Measurements from ENCODE around the gene OSBP. TPM values are rescaled to one million over a fixed set of nuclear protein-coding genes. Genes with fewer than 3 reads are reported as not detected.
A peak's percentile ranks its signal among the peaks of the same experiment; 100 is the strongest.
"Not testable (repeated sequence)": the region's sequence is repeated elsewhere in the genome, so short reads cannot be mapped to it uniquely, and the experiment has no call there.

OSBP gene
- total RNA-seq, 1 donor from 2014 or later: 38.5 TPM

DNA sequence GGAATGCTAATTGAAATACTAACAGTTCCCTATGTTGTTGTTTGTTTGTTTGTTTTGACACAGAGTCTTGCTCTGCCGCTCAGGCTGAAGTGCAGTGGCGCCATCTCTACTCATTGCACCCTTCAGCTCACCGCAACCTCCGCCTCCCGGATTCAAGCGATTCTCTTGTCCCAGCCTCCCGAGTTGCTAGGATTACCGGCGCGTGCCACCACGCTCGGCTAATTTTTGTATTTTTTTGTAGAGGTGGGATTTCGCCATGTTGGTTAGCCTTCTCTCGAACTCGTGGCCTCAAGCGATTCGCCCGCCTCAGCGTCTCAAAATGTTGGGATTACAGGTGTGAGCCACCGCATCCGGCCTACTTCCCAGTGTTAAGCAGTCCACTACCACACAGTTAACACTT lies 62.3 kb downstream of the OSBP start:
- DNase-seq (ENCODE audit: low spot score): no peak

DNA sequence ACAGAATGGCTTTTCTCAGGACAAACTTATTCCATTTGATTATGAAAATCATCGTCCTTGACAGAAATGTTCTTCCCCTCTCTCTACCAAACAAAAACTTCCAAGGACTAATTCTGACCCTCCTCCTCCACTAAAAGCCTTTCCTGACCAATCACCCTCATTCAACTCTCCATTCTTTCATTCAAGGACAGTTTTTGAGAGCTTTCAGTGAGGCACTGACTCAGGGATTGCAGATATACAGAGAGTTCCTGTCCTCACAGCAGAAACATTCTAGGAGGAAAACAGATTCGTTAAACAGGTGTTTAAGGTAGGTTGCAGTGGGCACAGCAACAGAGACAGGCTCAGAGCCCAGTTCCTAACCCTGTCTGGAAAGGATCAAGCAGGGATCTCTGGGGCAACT lies 62.7 kb downstream of the OSBP start:
- DNase-seq (ENCODE audit: low spot score): no peak

DNA sequence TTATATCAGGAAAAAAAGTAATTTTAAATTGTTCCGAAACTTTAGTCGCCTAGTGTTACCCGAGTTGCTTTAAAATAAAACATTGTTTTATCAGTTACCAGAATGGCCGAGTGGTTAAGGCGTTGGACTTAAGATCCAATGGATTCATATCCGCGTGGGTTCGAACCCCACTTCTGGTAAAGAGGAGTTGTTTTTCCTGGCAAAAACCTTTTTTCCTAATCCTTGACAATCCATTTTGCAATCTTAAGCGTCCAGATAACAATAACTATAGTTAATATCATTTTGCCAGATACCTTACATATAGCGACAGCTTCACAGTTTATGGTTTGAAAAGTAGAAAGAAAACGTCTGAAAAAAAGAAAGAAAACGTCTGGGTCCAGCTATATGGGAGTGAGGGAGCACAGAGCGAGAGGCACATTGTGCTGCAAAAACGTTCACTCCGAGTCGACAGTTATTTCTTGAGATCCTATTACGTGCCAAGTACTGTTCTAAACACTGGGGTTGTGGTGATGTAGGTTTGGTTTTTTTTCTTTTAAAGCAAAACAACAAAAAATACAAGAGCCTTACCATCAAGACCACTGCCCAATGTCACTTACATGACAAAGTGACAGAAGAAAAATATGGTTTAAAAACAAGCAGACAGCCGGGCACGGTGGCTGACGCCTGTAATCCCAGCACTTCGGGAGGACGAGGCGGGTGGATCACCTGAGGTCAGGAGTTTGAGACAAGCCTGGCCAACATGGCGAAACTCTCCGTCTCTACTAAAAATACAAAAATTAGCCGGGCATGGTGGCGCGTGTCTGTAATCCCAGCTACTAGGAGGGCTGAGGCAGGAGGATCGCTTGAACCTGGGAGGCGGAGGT lies 63.7 kb downstream of the OSBP start:
- peak; percentile 80 for DNase-seq (ENCODE audit: low spot score)

DNA sequence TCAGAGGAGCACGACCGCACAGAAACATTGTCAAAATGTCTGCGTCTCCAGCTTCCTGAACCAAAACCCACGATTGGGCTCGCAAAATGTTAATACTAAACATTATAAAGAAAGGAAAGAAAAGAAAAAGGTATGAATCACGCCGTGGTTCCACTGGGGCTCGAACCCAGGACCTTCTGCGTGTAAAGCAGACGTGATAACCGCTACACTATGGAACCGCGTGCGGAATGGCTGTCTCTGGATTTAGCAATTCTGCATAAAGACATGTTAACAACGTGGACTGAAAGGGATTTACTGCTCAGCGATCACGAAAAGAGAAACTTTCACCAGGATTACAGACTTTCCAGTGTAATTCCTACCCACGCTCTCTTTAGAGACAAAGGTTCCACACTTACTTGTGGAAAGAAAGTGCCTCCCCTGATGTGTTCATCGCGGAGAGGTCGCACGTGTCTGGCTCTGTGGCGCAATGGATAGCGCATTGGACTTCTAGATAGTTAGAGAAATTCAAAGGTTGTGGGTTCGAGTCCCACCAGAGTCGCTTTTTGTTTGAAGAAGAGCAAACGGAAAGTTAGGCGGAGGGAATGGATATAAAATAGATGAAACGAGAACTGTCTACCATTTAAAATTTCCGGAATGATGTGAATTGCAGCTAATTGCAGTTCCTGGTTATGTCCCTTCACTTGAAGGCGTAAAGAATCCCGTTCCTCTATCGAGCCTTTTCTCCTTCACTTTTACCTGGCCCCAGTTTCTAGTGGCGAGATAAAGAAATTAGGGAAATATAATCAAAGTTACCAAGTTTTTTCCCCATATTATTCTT lies 64.5 kb downstream of the OSBP start:
- peak; percentile 93 for DNase-seq (ENCODE audit: low spot score)

DNA sequence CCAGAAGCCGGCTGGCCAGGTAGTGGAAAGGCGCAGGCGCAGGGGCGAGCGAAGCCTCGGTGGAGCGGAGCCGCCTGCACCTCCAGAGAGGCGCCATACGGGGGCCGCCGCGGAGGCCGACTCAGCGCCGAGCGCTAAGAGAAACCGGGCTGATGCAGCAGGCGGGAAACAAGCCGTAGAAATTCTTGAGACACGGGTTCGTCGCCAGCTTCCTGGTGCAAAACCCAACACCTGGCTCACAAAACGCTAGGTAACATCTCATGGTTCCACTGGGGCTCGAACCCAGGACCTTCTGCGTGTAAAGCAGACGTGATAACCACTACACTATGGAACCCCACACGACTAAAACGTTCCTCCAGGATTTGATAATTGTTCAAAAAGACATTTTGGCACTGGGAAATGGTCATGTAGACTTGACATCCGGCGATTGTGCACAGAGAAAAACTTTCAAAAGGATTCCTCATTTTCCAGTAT lies 65.2 kb downstream of the OSBP start:
- DNase-seq (ENCODE audit: low spot score): peak; percentile 93

DNA sequence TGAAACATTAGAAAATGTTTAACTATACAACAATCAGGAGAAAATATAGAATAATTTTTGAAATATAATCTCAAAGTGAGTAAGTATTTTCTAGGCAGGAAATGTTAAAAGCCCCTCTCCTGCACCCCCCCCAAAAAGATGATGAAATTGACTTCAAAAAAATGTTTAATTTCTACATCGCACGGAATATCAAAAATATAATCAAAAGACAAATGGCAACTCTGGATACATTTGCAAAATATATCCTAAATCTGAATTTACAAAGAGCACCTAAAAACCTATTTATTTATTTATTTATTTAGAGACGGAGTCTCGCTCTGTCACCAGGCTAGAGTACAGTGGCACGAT lies 67.3 kb downstream of the OSBP start:
- DNase-seq (ENCODE audit: low spot score): no peak

DNA sequence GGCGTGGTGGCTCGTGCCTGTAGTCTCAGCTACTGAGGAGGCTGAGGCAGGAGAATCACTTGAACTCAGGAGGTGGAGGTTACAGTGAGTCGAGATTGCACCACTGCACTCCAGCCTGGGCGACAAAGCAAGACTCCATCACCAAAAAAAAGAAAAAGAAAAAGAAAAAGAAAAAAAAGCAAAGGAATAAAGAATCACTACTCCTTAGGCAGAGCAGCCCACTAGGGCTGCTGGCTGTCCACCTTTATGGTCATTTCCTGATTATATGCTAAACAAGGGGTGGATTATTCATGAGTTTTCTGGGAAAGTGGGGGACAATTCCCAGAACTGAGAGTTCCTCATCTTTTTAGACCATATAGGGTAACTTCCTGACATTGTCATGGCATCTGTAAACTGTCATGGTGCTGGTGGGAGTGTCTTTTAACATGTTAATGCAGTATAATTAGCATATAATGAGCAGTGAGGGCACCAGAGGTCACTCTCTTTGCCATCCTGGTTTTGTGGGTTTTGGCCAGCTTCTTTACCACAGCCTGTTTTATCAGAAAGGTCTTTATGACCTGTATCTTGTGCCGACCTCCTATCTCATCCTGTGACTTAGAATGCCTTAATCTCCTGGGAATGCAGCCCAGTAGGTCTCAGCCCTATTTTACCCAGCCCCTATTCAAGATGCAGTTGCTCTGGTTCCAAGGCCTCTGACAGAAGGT lies 67.8 kb downstream of the OSBP start:
- peak; percentile 76 for DNase-seq (ENCODE audit: low spot score)

DNA sequence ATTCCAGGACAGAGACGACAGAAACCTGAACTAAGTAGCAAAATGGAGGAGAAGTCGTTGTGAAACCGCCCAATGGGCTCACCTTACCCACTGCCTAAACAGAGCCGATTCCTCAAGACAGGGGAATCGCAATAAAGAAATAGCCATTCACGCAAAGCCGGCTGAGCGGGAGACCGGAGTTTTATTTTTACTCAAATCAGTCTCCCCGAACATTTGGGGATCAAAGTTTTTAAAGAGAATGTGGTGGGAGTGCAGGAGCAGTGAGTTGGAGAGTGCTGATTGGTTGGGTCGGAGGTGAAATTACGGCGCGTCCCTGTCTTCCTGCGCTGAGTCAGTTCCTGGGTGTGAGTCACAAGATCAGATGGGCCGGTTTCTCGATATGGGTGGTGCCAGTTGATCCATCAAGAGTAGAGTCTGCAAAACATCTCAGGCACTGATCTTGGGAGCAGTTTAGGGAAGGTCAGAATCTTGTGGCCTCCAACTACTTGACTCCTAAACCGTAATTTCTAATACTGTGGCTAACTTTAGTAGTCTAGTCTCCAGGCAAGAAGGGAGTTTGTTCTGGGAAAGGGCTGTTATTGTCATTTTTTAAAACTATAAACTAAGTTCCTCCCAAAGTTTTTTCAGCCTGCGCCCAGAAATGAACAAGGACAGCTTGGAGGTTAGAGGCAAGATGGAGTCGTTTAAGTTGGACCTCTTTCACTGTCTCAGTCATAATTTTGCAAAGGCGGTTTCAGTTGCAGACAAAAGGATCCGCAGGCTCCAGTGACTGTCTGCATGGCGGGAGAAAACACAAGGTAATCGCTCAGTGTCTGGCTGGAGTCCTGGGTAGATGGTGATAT lies 70.2 kb downstream of the OSBP start:
- no peak for DNase-seq (ENCODE audit: low spot score)

DNA sequence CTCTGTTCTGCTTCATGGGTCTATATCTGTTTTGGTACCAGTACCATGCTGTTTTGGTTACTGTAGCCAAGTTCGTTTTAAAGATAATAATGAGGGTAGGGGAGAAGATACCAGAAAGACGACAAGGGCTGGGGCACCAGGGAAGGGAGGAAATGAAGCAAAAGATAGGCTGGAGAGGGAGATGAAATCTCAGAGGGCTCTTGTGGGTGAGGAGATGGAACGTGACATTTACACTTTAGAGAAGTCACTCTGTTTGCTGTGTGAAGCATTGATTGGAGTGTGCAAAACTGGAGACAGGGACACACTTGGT lies 70.8 kb downstream of the OSBP start:
- no peak for DNase-seq (ENCODE audit: low spot score)

DNA sequence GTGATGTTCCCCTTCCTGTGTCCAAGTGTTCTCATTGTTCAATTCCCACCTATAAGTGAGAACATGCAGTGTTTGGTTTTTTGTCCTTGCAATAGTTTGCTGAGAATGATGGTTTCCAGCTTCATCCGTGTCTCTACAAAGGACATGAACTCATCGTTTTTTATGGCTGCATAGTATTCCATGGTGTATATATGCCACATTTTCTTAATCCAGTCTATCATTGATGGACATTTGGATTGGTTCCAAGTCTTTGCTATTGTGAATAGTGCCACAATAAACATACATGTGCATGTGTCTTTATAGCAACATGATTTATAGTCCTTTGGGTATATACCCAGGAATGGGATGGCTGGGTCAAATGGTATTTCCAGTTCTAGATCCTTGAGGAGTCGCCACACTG lies 71.9 kb downstream of the OSBP start:
- DNase-seq (ENCODE audit: low spot score): not testable (repeated sequence)

DNA sequence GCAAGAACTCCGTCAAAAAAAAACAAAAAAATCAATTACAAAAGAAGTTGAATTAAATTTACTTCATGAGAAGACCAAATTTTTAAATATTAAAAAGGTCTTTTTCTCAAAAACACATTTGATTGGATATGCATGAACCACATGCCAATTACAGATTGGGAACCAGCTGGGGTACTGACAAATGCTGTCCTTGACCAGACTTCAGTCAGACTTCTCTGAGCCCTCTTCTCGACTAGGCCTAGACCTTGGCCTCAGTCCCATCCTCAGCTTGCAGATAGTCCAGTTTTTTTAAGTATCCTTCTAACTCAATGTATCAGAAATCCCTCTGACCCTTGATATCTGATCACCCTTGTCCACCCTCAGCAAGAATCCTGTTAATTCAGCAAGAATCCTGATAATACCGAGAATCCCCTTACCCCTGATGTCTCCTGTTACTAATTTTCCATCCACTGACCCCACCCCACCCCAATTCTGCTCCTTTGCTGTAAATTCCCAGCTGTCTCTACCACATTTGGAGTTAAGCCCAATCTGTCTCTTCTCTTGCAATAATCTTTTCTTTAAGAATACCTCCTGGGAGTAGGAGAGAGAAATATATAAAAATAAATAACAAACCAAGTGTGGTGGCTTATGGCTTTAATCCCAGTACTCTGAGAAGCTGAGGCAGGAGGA lies 73.3 kb downstream of the OSBP start:
- no peak for DNase-seq (ENCODE audit: low spot score)

DNA sequence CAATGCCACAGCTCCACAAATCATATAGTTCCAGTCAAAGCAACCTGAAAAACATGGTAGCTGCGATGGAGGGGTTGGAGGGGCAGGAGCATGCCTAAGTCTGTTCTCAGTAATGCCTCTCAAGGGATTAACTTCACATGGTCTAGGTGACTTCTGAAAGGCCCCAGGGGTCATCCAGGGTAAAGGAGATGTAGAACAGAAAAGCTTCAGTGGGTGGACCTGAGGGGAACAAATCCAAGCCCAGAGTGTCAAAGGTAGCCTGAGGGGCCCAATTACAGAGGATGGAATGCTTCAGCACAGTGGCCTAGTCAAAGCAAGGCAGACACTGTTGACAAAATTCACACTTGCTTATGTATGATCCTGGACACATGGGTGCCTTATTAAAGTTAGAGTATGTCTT lies 80.9 kb downstream of the OSBP start:
- DNase-seq (ENCODE audit: low spot score): no peak

DNA sequence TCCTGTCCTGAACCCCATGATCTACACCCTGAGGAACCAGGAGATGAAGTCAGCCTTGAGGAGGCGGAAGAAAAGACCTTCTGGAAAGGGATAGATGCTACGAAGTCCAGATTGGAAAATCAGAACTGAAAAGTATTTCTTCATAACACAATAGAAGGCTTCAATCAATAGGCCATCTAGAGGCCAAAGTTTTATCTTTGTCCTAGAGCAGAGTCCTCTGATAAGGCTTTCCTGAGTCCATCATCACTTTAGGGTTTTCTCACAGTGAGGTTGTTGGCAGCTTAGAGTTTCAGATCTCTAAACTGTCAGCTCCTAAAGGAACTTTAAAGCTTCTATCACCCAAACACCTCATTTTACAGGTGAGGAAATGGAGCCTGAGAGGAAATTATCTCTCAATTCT lies 83.0 kb downstream of the OSBP start:
- no peak for DNase-seq (ENCODE audit: low spot score)

DNA sequence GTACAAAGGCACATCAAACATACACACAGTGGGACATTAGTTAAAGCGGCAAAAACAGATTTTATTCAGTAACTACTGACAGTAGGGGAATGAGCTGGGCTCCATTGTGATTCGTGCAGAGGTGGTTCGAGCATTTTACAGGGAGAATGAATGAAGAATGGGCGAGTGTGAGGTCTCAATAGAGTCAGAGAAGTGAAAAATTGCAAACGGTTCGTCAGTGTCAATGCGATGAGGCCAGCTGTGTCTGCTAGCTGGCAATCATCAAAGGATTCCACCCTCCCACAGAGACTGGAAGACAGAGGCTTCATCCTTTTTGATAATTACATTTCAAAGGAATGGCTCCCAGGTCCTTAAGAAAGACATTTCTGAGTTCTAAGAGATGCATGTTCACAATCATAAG lies 86.9 kb downstream of the OSBP start:
- DNase-seq (ENCODE audit: low spot score): no peak

Other genes starting within 250 kb of the OSBP start
- gene OR5A2, start 189.4 kb downstream of the OSBP start, total RNA-seq (ENCODE audit: insufficient read depth, low replicate concordance): 4.3 TPM
- 2.2 TPM for gene OR5A1, start 179.3 kb downstream of the OSBP start, total RNA-seq (ENCODE audit: insufficient read depth, low replicate concordance)
- 0.96 TPM for gene OR4D6, start 158.8 kb downstream of the OSBP start, total RNA-seq (ENCODE audit: insufficient read depth, low replicate concordance)
- gene OR4D10, start 142.5 kb downstream of the OSBP start, total RNA-seq (ENCODE audit: insufficient read depth, low replicate concordance): 1.2 TPM
- gene OR4D11, start 112.2 kb downstream of the OSBP start, total RNA-seq (ENCODE audit: insufficient read depth, low replicate concordance): 15.6 TPM
- gene OR4D9, start 104.2 kb downstream of the OSBP start, total RNA-seq (ENCODE audit: insufficient read depth, low replicate concordance): 3.4 TPM
- gene PATL1, start 53.3 kb upstream of the OSBP start, total RNA-seq (ENCODE audit: insufficient read depth, low replicate concordance): 4.6 TPM
- gene OR10V1, start 98.1 kb upstream of the OSBP start, total RNA-seq (ENCODE audit: insufficient read depth, low replicate concordance): 7.9 TPM
- 11.1 TPM for gene STX3, start 139.6 kb upstream of the OSBP start, total RNA-seq (ENCODE audit: insufficient read depth, low replicate concordance)
- 36.6 TPM for gene MRPL16, start 195.0 kb upstream of the OSBP start, total RNA-seq (ENCODE audit: insufficient read depth, low replicate concordance)
- gene CBLIF, start 229.7 kb upstream of the OSBP start, total RNA-seq (ENCODE audit: insufficient read depth, low replicate concordance): not detected